ENCODE measurements around the gene PDGFRB. TPM values are rescaled to one million over a fixed set of nuclear protein-coding genes. Genes with fewer than 3 reads are reported as not detected.

Gene PDGFRB
- total RNA-seq, 4 donors from 2014 or later = 87.5 to 161 (median 113) TPM

DNA sequence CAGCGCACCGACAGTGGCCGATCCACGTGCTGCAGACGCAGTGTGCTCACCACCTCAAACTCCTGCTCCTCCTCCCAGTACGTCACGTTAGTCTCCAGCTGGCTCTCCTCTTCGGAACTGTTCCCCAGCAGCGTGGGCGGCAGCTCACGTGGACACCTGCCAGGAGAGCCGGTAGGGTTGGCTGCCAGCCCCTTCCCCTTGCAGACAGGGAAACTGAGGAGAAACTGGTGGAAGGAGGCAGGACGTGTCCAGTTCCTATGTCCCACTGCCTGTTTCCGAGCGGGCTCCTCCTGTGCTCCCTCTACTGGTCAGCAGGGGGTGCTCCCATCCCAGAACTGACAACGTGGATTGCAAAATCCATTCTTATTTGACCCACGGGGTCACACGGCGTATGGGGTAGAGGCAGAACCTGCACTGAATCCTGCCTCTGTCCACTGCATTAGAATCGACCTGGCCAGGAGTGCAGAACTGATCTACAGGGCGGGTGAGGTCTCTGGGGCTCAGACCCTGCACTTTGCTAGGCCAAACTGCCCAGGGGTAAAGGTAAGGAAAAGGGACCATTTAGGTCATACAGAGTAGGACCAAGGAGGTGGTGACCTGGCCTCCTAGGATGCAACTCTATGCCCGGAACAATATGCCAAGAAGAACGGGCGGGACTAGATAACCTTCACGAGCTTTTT lies 25.7 kb downstream of the PDGFRB start:
- Histone ChIP-seq H3K4me3 (peak overlapping the region in 1 of 2 donors; percentile 20), H3K9me3 (no peaks in the 10 kb centered on the region), H3K36me3 (peaks cover 0 to 89% of the 10 kb centered on the region in 2 donors), H3K27me3 (no peaks in the 10 kb centered on the region), H3K27ac (peak overlapping the region in 3 of 4 donors; percentile 27 to 50 (median 37)), H3K4me1 (peaks cover 0 to 56% (median 32%) of the 10 kb centered on the region in 3 donors)
- no peak for TF ChIP-seq EP300 (IDR thresholded peaks at IDR 0.05)
- TF ChIP-seq POLR2AphosphoS5 (IDR thresholded peaks at IDR 0.05) = peak; percentile 47
- TF ChIP-seq POLR2A (IDR thresholded peaks at IDR 0.05) = no peak
- TF ChIP-seq, protein P1, sequence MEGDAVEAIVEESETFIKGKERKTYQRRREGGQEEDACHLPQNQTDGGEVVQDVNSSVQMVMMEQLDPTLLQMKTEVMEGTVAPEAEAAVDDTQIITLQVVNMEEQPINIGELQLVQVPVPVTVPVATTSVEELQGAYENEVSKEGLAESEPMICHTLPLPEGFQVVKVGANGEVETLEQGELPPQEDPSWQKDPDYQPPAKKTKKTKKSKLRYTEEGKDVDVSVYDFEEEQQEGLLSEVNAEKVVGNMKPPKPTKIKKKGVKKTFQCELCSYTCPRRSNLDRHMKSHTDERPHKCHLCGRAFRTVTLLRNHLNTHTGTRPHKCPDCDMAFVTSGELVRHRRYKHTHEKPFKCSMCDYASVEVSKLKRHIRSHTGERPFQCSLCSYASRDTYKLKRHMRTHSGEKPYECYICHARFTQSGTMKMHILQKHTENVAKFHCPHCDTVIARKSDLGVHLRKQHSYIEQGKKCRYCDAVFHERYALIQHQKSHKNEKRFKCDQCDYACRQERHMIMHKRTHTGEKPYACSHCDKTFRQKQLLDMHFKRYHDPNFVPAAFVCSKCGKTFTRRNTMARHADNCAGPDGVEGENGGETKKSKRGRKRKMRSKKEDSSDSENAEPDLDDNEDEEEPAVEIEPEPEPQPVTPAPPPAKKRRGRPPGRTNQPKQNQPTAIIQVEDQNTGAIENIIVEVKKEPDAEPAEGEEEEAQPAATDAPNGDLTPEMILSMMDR (IDR thresholded peaks at IDR 0.05) = peak in 3 of 4 experiments; percentile 96 to 98 (median 96)
- peak; percentile 80 for ATAC-seq
- WGBS, 2 donors (ENCODE audit: low coverage in 1 of 2) = 12 to 27% methylated on average over 7 to 8 of the region's 25 CpGs

DNA sequence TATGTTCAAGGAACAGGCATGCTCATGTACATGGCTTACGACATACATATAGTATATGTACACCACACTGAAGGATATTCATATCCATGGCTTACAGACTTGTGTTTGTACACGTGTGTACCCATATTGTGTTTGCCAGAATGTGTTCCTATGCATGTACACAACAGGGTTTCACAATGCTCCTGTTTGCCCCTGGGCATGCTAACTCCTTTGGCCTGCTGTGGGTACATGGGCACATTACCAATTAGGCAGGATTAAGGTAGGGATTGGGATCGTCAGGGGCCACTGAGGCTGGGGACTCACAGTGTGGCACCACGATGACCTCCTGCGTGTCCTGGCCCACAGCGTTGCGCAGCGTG lies 26.2 kb downstream of the PDGFRB start:
- peaks cover 0 to 51% (median 28%) of the 10 kb centered on the region in 3 donors for H3K4me1 ChIP-seq
- H3K27ac ChIP-seq = peak overlapping the region in 3 of 4 donors; percentile 27 to 50 (median 37)
- ATAC-seq = no peak

DNA sequence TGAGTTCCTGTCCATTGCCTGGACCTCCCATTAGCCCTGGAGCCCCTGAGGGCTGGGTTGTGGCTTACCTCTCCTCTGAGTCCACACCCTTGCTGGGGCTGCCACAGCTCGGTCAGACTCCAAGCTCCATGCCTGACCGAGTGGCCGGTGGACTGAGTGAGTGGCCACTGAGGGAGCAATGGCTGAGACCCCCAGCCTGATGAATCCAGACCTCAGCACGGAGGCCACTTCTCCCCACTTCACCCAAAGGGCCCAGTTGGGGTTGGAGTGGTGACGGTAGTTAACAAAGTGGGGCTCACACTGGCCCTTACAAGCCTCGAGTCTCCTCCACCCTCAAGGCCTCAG lies 28.8 kb downstream of the PDGFRB start:
- Histone ChIP-seq H3K27me3 (no peaks in the 10 kb centered on the region), H3K4me1 (peaks cover 0 to 26% (median 15%) of the 10 kb centered on the region in 3 donors), H3K4me3 (no peak overlapping the region), H3K27ac (peak overlapping the region in 1 of 4 donors; percentile 10), H3K9me3 (no peaks in the 10 kb centered on the region), H3K36me3 (peaks cover 0 to 89% of the 10 kb centered on the region in 2 donors)
- no peak for TF ChIP-seq POLR2AphosphoS5 (IDR thresholded peaks at IDR 0.05)
- TF ChIP-seq POLR2A (IDR thresholded peaks at IDR 0.05) = no peak
- no peak for TF ChIP-seq EP300 (IDR thresholded peaks at IDR 0.05)
- TF ChIP-seq, protein P1 (IDR thresholded peaks at IDR 0.05) = no peak
- WGBS, 2 donors (ENCODE audit: low coverage in 1 of 2) = 88 to 94% methylated on average over 2 to 3 of the region's 6 CpGs
- no peak for ATAC-seq

More for the DNA sequence above, 26.2 kb downstream of the PDGFRB start:
- no peaks in the 10 kb centered on the region for H3K27me3 ChIP-seq
- 52 to 70% methylated on average over 2 to 8 of the region's 8 CpGs for WGBS, 2 donors (ENCODE audit: low coverage in 1 of 2)
- H3K9me3 ChIP-seq = no peaks in the 10 kb centered on the region
- no peak for TF ChIP-seq POLR2AphosphoS5 (IDR thresholded peaks at IDR 0.05)
- TF ChIP-seq, protein P1 (IDR thresholded peaks at IDR 0.05) = no peak
- TF ChIP-seq POLR2A (IDR thresholded peaks at IDR 0.05) = no peak
- TF ChIP-seq EP300 (IDR thresholded peaks at IDR 0.05) = no peak
- H3K36me3 ChIP-seq = peaks cover 0 to 89% of the 10 kb centered on the region in 2 donors
- H3K4me3 ChIP-seq = peak overlapping the region in 1 of 2 donors; percentile 20

DNA sequence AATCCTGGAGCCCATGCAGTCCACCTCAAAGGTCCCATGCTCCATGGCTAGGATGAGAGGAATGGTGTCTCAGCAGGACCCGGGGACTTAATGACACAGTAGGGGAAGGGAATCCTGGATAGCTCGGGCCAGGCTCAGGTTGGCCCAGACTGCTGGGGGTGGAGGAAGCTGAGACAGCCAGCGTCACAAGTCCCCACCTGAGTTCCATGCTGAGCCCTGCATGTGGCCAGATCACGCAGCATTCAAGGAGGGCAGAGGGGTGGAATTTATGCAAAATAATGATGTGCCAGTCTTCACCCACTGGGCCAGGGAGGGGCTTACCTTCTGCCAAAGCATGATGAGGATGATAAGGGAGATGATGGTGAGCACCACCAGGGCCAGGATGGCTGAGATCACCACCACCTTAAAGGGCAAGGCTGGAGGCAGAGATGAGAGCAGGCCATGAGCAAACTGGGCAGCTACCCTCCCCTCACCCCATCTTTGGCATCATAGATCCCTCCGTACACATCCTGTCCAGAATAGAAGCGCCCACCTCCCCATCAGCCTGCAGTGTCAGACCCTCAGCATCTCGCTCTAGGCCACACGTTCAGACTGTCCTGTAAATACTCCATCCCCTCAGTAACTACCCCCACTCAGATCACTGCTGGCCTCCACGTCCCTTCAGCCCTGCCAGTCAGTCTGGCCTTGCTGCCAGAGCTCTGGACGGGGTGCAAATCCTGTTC lies 29.3 kb downstream of the PDGFRB start:
- H3K27me3 ChIP-seq = no peaks in the 10 kb centered on the region
- no peak for ATAC-seq
- no peak for TF ChIP-seq POLR2A (IDR thresholded peaks at IDR 0.05)
- no peak for TF ChIP-seq POLR2AphosphoS5 (IDR thresholded peaks at IDR 0.05)
- TF ChIP-seq, protein P1 (IDR thresholded peaks at IDR 0.05) = no peak
- no peak for TF ChIP-seq EP300 (IDR thresholded peaks at IDR 0.05)
- peaks cover 0 to 20% (median 12%) of the 10 kb centered on the region in 3 donors for H3K4me1 ChIP-seq
- WGBS, 2 donors (ENCODE audit: low coverage in 1 of 2) = 40% methylated on average over 2 of the region's 10 CpGs; no CpG with 5 or more reads in 1 of the 2 donors
- H3K9me3 ChIP-seq = no peaks in the 10 kb centered on the region
- H3K36me3 ChIP-seq = peaks cover 0 to 89% of the 10 kb centered on the region in 2 donors
- H3K4me3 ChIP-seq = no peak overlapping the region
- peak overlapping the region in 1 of 4 donors; percentile 10 for H3K27ac ChIP-seq
